Esophagus squamous epithelium (tissue), 5 donors: Measurements from ENCODE around the gene IL22RA2. TPM values are rescaled to one million over a fixed set of nuclear protein-coding genes. Genes with fewer than 3 reads are reported as not detected.
A peak's percentile ranks its signal among the peaks of the same experiment; 100 is the strongest.
"Not testable (repeated sequence)": the region's sequence is repeated elsewhere in the genome, so short reads cannot be mapped to it uniquely, and the experiment has no call there.

Source experiments
- DNase-seq: peaks from one replicate; lab custom pipeline; 2025; lab: John Stamatoyannopoulos, UW
- H3K27ac ChIP-seq, 4 donors: fragments of 200-600 bp; sonication (generic); one replicate each; pipeline ENCODE4 v1.5.1; 2016 to 2019; ENCODE audit warnings: mild to moderate bottlenecking in 1 of 4
- H3K27me3 ChIP-seq, 4 donors: fragments of 200-600 bp; sonication (generic); 1 replicate in 3 of 4; 2 replicates in 1 of 4; pipeline versions ENCODE4 v1.5.1 to v1.6.0; 2017 to 2021; ENCODE audit warnings: antibody characterized with exemption in 1 of 4
- H3K36me3 ChIP-seq, 3 donors: fragments of 200-600 bp; sonication (generic); one replicate each; pipeline ENCODE4 v1.5.1; 2016 to 2019
- H3K4me1 ChIP-seq, 3 donors: fragments of 200-600 bp; sonication (generic); one replicate each; pipeline ENCODE4 v1.5.1; 2017 to 2019
- H3K4me3 ChIP-seq, 4 donors: fragments of 200-600 bp; sonication (generic); 1 replicate in 3 of 4; 2 replicates in 1 of 4; pipeline ENCODE4 v1.5.1; 2016 to 2019; ENCODE audit warnings: mild to moderate bottlenecking in 2 of 4, moderate library complexity in 1 of 4
- H3K9me3 ChIP-seq, 3 donors: fragments of 200-600 bp; sonication (generic); one replicate each; pipeline ENCODE4 v1.5.1; 2016 to 2019
- CTCF ChIP-seq, 6 experiments: fragments of 450-650 bp in 4 of 6; fragments of 200-600 bp in 2 of 6; sonication (generic) in 2 of 6; IDR thresholded peaks; one replicate each; pipeline ENCODE4 v1.5.1; 2016 to 2019; ENCODE audit warnings: antibody characterized with exemption in 6 of 6, mild to moderate bottlenecking in 4 of 6, moderate library complexity in 4 of 6
- POLR2A ChIP-seq, 4 donors: fragments of 450-650 bp; IDR thresholded peaks; one replicate each; pipeline ENCODE4 v1.6.1; 2017; ENCODE audit warnings: antibody characterized with exemption in 4 of 4, mild to moderate bottlenecking in 4 of 4, moderate library complexity in 3 of 4
- WGBS, 2 donors: methylation state at CpG; one replicate each; pipeline ENCODE4 v1.1.5; 2018; 5-methylcytosine and 5-hydroxymethylcytosine counted together
- intact Hi-C: fragments of 100-400 bp; cut with DNase I; formaldehyde crosslinking; loops from one replicate; pipeline ENCODE4 v1.15.0; 2022
- total RNA-seq, 4 donors: library from RNA; depleted of rRNA; stranded (reverse); fragments of >200 nt; gene quantifications; one replicate each; pipeline ENCODE4 v1.1.0, GENCODE V29; 2016
- donor health status: DM: yes; HTN: yes; CAD: no.

Gene IL22RA2
- total RNA-seq, 4 donors from 2014 or later = not detected

GRCh38 chr6:137213813-137214212 lies 40.4 kb upstream of the IL22RA2 start:
- Histone ChIP-seq H3K36me3 (peaks cover 0 to 8% (median 0%) of the 10 kb centered on the region in 3 donors), H3K4me3 (peak overlapping the region in 2 of 4 donors; percentile 8 to 25), H3K4me1 (peaks cover 11 to 86% (median 54%) of the 10 kb centered on the region in 3 donors), H3K27ac (peak overlapping the region in 3 of 4 donors; percentile 33 to 56 (median 37)), H3K27me3 (no peaks in the 10 kb centered on the region), H3K9me3 (no peaks in the 10 kb centered on the region)
- DNase-seq = no peak
- TF ChIP-seq POLR2A (IDR thresholded peaks at IDR 0.05) = no peak
- TF ChIP-seq CTCF (IDR thresholded peaks at IDR 0.05) = no peak
- intact Hi-C loops = no loop called here
- 25 to 53% methylated on average over 1 to 2 of the region's 2 CpGs for WGBS, 2 donors

GRCh38 chr6:137213331-137213740 lies 39.9 kb upstream of the IL22RA2 start:
- Histone ChIP-seq H3K4me3 (peak overlapping the region in 1 of 4 donors; percentile 25), H3K9me3 (no peaks in the 10 kb centered on the region), H3K27ac (peak overlapping the region in 3 of 4 donors; percentile 33 to 56 (median 37)), H3K27me3 (no peaks in the 10 kb centered on the region), H3K36me3 (peaks cover 0 to 13% (median 0%) of the 10 kb centered on the region in 3 donors), H3K4me1 (peaks cover 11 to 86% (median 54%) of the 10 kb centered on the region in 3 donors)
- WGBS, 2 donors = 33 to 36% methylated on average over 4 of the region's 4 CpGs
- TF ChIP-seq POLR2A (IDR thresholded peaks at IDR 0.05) = no peak
- TF ChIP-seq CTCF (IDR thresholded peaks at IDR 0.05) = no peak
- DNase-seq = no peak
- intact Hi-C loops = no loop called here

- peaks cover 0 to 27% (median 0%) of the 10 kb centered on the region in 3 donors for H3K36me3 ChIP-seq
- 100% methylated on average over 2 to 3 of the region's 3 CpGs for WGBS, 2 donors
- intact Hi-C loops = no loop called here
- H3K27me3 ChIP-seq = no peaks in the 10 kb centered on the region
- no peak overlapping the region for H3K4me3 ChIP-seq
- H3K9me3 ChIP-seq = no peaks in the 10 kb centered on the region
- peaks cover 8 to 73% (median 54%) of the 10 kb centered on the region in 3 donors for H3K4me1 ChIP-seq
- H3K27ac ChIP-seq = peak overlapping the region in 2 of 4 donors; percentile 3 to 11
- DNase-seq = no peak
- no peak for TF ChIP-seq POLR2A (IDR thresholded peaks at IDR 0.05)
- TF ChIP-seq CTCF (IDR thresholded peaks at IDR 0.05) = no peak
These were observed 38.5 kb upstream of the IL22RA2 start for GRCh38 chr6:137211910-137212309.

GRCh38 chr6:137210903-137211302 lies 37.5 kb upstream of the IL22RA2 start:
- Histone ChIP-seq H3K4me3 (no peak overlapping the region), H3K9me3 (no peaks in the 10 kb centered on the region), H3K27ac (peak overlapping the region in 2 of 4 donors; percentile 4 to 19), H3K27me3 (no peaks in the 10 kb centered on the region), H3K4me1 (peaks cover 0 to 66% (median 52%) of the 10 kb centered on the region in 3 donors), H3K36me3 (peaks cover 0 to 37% (median 4%) of the 10 kb centered on the region in 3 donors)
- no peak for TF ChIP-seq POLR2A (IDR thresholded peaks at IDR 0.05)
- no peak for TF ChIP-seq CTCF (IDR thresholded peaks at IDR 0.05)
- no peak for DNase-seq
- intact Hi-C loops = no loop called here

GRCh38 chr6:137208279-137208678 lies 34.8 kb upstream of the IL22RA2 start:
- Histone ChIP-seq H3K27me3 (no peaks in the 10 kb centered on the region), H3K36me3 (peaks cover 5 to 63% (median 6%) of the 10 kb centered on the region in 3 donors), H3K27ac (no peak overlapping the region), H3K4me3 (no peak overlapping the region), H3K9me3 (no peaks in the 10 kb centered on the region), H3K4me1 (peaks cover 0 to 40% (median 30%) of the 10 kb centered on the region in 3 donors)
- WGBS, 2 donors = 94 to 95% methylated on average over 4 to 7 of the region's 7 CpGs
- intact Hi-C loops = no loop called here
- no peak for DNase-seq
- TF ChIP-seq POLR2A (IDR thresholded peaks at IDR 0.05) (no peak), CTCF (IDR thresholded peaks at IDR 0.05) (no peak)

GRCh38 chr6:137207457-137207856 lies 34.0 kb upstream of the IL22RA2 start:
- H3K4me3 ChIP-seq, H3K27me3 ChIP-seq, H3K27ac ChIP-seq, intact Hi-C loops, DNase-seq, H3K9me3 ChIP-seq: not testable (repeated sequence)
- Histone ChIP-seq H3K36me3 (peaks cover 5 to 71% (median 6%) of the 10 kb centered on the region in 3 donors), H3K4me1 (peaks cover 0 to 32% (median 25%) of the 10 kb centered on the region in 3 donors)
- 76 to 96% methylated on average over 2 to 3 of the region's 3 CpGs for WGBS, 2 donors
